HG03159 (cell line): Measurements from ENCODE around the gene MTRF1.

Experiments
- ATAC-seq: cut with Tn5 transposase; IDR thresholded peaks from one replicate; pipeline ENCODE4 v1.9.1; 2021; ENCODE audit warnings: mild to moderate bottlenecking, moderate library complexity; ENCODE audit not compliant: unreplicated experiment

MTRF1 gene

DNA sequence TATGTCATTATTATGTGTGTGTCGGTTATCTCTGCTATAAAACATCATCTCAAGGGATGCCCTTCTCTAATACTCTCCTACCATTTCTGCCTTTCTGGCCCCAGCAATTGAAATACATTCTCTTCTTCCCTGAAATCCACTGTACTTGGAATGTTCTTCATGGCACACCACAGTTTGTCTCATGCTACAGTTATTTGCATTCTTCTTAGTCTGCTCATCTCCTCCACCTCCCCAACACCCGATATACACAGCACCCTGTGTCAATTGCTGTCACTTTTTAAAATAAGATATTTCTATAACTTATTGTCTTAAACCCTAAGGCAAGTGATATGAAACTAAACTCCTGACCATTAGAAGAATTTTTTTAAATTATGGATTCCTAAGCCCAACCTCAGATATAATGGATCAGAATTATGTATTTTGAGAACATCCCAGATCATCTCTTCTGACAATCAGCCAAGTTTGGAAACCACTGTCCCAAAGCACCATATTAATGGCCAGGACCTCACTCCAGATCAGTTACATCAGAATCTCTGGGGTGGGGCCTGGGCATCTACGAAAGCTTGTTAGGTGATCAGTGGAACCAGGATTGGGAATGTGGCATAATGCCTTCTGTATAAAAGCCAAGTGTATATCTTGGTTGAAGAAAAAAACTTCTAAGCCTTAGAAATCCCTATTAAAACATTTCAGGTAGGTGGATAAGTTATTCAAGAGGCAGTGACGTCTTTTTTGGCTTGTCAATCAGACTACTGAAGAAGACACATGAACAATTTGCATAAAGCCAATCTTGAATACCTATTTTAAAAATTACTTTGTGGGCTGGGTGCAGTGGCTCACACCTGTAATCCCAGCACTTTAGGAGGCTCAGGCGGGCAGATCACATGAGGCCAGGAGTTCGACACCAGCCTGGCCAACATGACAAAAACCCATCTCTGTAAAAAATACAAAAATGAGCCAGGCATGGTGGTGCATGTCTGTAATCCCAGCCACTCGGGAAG, 39.0 kb downstream of the MTRF1 start:
- ATAC-seq = no peak

DNA sequence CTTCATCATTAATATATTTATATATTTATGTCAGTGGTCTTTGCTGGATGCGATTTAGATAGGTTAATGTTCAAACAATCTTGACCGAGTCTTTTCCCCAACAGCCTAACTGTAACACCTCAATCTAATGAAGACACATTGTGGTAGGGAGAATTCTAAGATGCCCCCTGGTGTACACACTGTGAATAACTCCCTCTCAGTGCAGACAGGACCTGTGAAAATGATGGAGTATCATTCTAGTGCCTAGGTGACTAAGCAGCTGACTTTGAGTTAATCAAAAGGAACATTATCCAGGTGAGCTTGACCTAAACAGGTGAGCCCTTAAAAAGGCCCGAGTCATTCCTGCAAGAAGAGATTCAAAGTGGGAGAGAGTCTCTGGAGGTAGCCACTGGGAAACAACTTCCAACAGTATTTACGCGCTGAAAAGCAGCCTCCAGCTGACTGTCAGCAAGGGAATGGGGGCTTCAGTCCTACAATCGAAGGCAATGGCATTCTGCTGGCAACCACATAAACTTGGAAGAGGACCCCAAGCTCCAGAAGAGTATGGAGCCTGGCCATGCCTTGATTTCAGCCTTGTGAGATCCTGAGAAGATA, 41.0 kb downstream of the MTRF1 start:
- ATAC-seq = peak; percentile 74

DNA sequence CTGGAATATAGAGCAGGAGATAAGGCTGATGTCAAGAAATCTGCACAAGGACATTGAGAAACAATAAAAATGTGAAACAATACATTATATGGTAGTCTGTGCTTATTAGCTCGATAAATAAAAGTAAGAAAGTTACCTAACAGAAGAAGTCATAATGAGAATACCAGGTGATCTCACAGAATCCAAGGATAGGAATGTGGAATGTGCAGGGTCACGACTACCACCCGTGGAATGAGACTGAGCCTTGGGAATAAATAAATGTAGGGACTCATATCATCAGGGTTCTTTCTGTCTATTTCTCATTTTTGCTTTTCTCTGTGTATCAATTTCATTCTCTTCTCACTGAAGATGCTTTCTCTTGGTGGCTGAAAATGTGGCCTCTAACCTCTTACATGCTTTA, 43.0 kb downstream of the MTRF1 start:
- ATAC-seq = no peak

DNA sequence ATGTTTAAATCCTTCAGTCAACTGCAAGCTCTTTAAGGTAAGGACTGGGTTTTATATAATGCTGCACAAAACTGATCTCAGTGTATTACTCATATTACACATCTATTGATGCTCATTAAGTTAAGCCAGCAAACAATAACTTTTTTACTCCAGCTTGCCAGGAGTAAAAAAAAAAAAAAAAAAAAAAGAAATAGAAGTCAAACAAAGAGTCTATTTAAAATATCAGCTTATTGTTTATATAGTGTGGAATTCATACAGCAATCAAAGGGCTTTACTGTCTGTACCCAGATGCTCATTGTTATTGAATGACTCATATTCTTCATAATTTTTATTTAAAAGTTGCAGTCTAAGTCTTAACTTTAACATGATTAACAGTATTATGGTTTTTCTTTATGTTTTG, 47.2 kb downstream of the MTRF1 start:
- ATAC-seq = no peak

DNA sequence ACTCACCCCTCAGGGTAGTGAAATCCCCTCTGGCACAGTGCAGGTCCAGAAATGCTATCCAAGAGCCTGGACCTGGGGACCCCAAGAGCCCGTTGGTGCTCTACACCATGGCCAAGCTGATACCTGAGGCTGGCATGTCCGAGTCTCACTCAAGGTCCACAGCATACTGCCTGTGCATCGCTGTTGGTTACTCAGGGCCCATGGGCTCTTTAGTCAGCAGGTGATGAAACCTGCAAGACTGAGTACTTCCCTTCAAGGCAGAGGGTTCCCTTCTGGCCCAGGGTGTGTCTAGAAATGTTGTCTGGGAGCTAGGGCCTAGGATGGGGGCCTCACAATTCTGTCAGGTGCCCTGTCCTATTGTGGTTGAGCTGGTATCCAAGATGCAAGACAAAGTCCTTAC, 49.5 kb downstream of the MTRF1 start:
- no peak for ATAC-seq

DNA sequence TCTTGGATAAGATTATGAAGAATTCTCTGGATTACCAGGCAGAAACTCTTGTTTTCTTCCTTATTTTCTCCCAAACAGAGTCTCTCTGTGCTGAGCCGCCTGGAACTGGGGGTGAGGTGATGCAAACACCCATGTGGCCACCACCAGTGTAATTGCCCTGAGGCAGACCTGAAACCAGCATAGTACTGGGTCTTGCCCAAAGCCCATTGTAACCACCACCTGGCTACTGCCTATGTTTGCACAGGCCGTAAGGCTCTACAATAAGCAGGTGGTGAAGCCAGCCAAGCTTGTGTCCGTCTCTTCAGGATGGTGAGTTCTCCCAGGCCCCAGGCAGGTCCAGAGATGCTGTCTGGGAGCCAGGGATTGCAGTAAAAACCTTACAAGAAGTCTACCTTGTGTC, 50.1 kb downstream of the MTRF1 start:
- no peak for ATAC-seq

DNA sequence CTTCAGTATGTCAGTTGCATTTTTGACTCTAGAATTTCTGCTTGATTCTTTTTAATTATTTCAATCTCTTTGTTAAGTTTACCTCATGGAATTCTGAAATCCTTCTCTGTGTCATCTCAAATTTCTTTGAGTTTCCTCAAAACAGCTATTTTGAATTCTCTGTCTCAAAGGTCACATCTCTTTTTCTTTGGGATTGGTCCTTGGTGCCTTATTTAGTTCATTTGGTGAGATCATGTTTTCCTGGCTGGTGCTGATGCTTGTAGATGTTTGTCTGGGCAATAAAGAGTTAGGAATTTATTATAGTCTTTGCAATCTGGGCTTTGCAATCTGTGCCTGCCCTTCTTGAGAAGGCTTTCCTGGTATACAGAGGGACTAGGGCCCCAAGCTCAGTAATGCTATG, 50.5 kb downstream of the MTRF1 start:
- ATAC-seq = no peak

DNA sequence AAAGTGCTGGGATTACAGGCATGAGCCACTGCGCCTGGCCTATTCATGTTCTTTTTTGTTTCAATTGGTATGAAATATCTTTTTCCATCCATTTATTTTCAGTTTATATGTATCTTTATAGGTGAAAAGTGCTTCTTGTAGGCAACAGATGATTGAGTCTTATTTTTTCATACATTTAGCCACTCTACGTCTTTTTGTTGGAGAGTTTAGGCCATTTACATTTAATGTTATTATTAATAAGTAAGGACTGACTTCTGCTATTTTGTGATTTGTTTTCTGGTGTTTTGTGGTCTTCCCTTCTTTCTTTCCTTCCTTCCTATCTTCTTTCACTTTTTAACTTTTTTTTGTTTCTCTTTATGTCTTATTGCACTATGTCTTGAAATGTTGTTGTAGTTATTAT, 52.3 kb downstream of the MTRF1 start:
- ATAC-seq = no peak

DNA sequence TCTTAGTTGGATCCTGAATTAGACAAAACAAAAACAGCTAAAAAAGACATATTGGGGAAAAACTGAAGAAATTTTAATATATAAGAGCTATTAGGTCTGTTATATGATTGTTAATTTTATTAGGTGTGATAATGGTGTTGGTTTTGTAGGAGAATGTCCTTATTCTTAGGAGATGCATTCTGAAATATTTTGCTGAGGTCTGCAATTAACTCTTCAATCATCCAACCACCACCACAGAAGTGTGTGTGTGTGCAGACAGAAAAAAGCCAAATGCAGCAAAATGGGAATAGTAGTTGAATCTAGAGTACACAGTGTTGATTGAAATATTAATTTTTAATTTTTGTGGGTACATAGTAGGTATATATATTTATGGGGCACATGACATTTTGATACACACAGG, 56.9 kb downstream of the MTRF1 start:
- no peak for ATAC-seq

DNA sequence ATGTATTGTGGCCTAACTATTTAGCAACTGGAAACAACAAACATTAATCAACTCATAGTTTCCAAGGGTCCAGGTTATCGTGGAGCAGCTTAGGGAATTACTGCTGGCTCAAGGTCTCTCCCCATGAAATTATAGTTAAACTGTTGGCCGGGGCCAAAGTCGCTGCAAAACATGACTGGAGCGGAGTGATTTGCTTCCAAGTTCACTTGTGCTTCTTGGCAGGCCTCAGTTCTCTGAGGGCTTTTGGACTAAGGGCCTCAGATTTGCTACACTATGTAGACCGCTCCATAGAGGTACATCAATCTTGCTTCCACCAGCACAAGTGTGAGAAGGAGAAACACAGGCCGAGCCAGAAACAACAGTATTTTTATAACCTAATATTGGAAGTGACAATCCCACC, 59.6 kb downstream of the MTRF1 start:
- no peak for ATAC-seq

DNA sequence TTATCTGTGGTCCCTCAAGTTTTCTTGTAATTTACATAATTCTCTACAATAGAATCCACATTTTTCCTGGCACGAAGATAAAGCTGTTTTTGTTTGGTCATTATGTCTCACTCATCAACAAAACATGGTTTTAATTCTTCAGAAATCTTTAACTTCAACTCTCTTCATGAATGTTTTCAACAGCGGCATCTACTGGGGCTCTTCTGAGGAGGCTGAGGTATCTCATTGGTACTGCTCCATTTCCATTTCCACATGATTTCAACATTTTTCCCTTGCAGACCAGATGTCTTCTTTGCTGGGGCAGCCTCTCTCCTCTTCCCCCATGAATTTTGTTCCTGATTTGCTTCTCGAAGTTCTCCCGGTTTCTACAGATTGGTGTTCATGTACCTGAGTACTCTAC, 63.2 kb downstream of the MTRF1 start:
- no peak for ATAC-seq

DNA sequence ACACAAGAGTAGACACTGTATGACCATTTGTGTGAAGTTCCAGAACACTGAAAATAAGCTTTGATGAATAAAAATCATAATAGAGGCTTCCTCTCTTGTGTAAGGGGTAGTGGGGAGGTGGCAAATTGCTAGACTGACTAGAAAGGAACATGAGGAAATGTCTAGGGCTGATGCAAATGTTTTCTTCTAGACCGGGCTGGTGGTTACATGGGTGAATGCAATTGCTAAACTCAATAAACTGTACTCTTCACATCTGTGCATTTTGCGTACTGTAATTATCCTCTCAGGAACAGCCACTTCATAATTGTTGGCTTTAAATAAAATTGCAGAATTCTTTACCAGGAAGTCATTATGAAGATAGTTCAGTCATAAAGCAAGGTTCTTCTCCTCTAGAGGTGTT, 63.9 kb downstream of the MTRF1 start:
- ATAC-seq = peak; percentile 69

DNA sequence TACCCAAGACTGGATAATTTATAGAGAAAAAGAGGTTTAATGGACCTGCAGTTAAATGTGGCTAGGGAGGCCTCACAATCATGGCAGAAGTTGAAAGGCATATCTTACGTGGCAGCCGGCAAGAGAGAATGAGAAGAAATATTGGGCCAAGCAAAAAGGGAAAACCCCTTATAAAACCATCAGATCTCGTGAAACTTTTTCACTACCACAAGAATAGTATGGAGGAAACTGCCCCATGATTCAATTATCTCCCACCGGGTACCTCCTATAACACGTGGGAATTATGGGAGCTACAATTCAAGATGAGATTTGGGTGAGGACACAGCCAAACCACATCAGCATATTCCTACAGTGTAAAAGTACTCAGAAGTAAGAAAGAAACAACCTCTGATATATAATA, 64.3 kb downstream of the MTRF1 start:
- ATAC-seq = no peak

DNA sequence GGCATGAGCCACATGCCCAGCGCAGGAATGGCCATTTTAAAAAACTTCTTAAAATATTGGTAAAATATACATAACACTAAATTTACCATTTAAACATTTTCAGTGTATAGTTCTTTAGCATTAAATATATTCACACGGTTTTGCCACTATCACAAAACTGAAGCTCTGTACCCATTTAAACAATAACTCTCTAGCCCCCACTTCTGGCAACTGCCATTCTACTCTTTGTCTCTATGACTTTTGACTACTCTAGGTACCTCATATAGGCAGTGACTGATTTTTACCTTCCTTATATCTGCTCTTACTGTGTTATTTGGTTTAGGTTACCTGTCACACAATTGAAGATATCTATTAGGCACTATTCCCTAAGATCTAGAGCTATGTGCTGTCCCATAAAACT, 66.8 kb downstream of the MTRF1 start:
- ATAC-seq = no peak

DNA sequence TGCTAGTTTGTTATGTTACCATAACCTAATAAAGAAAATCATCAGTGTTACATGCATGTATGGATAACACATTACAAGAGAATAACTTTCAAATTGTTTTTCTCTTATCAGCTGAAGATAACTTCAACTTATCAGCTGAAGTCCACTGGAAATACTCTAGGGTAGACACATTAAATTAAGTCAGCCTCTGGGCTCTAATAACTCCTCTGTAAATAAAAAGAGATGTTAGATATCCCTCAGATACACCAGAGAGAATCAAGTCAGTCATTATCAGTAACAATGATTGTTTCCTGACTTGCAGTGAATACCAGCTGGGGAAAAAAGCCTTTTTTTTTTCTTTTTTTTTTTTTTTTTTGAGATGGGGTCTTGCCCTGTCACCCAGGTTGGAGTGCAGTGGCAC, 67.4 kb downstream of the MTRF1 start:
- ATAC-seq = no peak

DNA sequence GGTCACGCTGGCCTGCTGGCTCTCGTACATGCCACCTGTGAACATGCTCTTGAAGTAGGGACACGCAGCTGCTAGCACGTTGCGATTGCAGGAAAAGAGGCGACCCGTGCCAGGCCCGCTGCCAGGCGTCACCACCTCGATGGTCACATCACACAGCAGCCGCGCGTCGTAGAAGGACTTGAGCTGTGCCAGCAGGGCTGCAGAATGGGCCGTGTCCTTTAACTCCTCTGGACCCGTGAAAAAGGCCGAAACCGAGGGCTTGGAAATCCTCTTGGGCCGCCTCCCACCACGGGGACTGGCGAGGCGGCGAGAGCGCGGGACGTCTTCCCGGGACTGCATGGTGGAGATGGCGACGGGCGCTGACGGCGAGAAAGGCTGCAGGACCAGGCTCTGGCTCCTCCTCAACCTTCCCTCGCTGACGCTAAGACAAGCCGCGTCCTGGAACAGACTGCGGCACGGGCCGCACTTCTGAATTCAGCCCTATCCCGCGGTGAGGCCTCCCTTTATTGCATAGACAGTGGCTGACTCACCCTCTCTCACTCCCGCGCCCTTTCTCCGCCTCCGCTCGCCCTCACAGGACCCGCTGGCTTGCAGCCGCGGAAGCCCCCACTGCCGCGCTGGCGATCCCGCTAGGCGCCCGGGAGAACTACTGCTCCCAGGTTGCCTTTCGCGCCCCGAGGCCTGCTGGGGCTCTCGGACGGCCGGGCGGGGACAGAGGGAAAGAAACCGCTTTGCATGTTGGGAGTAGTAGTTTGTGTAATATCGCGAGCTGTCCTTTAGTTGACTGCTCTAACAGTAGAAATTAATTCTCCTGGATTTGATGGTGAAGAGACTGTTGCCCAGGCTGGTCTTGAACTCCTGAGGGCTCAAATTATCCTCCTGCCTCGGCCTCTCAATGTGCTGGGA, 69.2 kb downstream of the MTRF1 start, which contains the start of gene KBTBD7:
KBTBD7 (minus strand) TSS at position 651 of the 906 bp plus-strand sequence; CDS start at position 339, 312 bp downstream.
- peak; percentile 97 for ATAC-seq

DNA sequence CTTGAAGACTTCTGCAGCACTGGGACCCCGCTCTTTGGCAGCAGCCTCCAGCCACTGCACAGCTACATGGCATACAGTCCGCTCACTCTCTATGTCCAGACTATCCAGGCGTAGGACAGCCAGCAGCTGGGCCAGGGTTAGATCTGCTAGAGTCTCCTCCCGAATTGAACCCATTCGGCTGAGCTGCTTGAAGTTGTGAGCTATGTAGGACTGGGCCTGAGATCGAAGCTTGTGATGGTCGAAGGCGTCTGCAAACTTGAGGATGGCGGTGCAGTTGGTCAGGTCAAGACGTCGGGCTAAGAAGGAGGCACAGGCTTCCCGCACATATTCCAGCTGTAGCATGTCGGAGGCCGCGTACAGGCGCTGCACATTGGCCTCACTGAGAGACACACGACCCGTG, 69.9 kb downstream of the MTRF1 start:
- no peak for ATAC-seq

DNA sequence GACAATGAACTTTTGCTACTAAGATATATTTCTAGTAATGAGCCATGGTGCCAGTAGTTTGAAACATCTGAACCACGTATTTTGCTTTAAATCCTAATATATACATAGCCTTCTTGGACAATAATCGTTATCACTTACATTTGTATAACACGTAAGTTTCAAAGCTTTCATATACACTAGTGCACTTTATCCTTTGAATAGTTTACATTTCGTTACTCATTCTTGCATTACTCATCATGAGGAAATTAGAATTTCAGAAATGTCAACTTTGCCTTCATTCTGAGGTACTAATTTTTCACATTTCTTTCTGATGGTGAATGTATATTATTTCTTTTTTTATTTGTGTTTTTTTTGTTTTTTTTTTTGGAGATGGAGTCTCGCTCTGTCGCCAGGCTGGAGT, 74.8 kb downstream of the MTRF1 start:
- ATAC-seq = no peak

DNA sequence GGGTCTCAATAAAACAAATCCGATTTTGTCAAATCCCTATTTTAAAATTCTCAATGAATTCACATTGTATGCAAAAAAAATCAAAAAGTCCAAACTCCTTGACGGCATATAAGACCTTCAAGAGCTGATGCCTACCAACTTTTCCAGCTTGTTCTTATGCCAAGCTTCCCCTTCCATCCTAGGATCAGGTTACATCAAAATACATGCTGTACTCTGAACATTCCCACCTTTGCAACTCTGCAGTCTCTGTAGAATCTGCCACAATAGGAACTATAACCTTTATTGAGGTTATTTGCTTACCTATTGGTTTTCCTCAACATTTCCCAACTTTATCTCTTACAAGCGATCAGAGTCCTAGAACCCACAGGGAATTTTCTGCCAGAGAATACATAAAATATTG, 76.9 kb downstream of the MTRF1 start:
- ATAC-seq = no peak

DNA sequence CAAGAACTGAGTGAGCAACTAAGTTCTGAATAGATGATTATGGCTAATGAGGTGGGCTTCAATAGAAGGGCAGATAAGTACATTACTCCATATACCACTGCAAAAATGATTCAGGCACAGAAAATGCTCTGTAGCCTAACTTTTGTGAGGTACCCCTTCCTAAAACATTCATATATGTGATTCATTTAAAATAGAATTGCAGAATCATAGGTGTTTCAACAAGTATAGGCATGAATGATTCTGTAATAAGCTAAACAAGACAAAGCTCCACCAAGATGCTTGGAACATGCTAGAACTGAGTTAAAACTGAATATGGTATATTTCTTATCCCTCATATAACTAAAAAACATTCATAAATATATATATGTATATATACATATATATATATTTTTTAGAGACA, 81.1 kb downstream of the MTRF1 start:
- no peak for ATAC-seq

DNA sequence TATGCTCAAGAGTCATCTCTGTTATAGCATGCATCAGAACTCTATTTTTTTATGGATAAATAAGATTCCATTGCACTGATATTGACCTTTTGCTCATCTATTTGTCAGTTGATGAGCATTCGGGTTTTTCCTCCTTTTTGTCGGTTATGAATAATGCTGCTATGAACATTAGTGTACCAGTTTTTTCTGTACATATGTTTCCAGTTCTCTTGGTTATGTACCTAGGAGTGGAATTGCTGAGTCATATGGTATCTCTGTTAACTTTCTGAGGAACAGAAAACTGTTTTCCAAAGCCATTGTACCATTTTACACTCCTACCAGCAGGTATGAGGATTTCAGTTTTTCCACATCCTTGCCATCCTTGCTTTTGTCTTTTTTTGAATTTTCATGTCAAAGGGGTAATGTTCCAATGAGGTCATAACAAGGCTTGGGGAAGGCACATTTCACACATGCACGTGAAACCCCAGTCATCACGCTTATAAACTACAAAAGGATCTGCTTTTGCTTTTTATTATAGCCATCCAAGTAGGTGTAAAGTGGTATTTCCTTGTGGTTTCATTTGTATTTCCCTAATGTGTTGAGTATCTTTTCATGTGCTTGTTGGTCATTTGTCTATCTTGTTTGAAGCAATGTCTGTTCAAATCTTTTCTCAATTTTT, 83.7 kb downstream of the MTRF1 start:
- no peak for ATAC-seq
